Ishikawa (cell line): ENCODE measurements around the gene RPS24.

Source experiments
- CEBPB ChIP-seq: IDR thresholded peaks from 2 replicates; pipeline ENCODE4 v1.6.1; 2012
- EP300 ChIP-seq: IDR thresholded peaks from 2 replicates; pipeline ENCODE4 v1.6.1; 2012; ENCODE audit warnings: borderline replicate concordance
- NFIC ChIP-seq: IDR thresholded peaks from 2 replicates; pipeline ENCODE4 v1.6.1; 2012
- RAD21 ChIP-seq: IDR thresholded peaks from 2 replicates; pipeline ENCODE4 v1.6.1; 2012; ENCODE audit warnings: low read depth
- TF ChIP-seq, protein P1 (sequence below): IDR thresholded peaks from 2 replicates; pipeline ENCODE4 v1.6.1; 2012

DNA sequence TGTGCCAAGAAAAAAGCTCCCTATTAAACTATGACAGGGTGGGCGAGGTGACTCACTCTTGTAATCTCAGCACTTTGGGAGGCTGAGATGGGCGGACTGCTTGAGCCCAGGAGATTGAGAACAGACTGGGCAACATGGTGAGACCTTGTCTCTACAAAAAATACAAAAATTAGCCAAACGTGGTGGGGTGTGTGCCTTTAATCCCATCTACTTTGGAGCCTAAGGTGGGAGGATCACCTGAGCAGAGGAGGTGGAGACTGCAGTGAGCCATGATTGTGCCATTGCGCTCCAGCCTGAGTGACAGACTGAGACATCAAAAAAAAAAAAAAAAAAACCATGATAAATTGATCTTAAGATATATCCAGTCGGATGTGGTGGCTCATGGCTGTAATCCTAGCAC lies 15.8 kb upstream of the RPS24 start:
- TF ChIP-seq, protein P1, sequence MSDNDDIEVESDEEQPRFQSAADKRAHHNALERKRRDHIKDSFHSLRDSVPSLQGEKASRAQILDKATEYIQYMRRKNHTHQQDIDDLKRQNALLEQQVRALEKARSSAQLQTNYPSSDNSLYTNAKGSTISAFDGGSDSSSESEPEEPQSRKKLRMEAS: no peak
- TF ChIP-seq EP300: no peak
- TF ChIP-seq CEBPB: no peak
- no peak for TF ChIP-seq RAD21
- TF ChIP-seq NFIC: no peak
